ENCODE measurements around the gene ERICH4. TPM values are rescaled to one million over a fixed set of nuclear protein-coding genes. Genes with fewer than 3 reads are reported as not detected.

Gene ERICH4
- total and polyA plus RNA-seq, 9 of the 15 experiments (the other 6 are each of a cell fraction or from before 2014, with no cell fraction given), result not detected

DNA sequence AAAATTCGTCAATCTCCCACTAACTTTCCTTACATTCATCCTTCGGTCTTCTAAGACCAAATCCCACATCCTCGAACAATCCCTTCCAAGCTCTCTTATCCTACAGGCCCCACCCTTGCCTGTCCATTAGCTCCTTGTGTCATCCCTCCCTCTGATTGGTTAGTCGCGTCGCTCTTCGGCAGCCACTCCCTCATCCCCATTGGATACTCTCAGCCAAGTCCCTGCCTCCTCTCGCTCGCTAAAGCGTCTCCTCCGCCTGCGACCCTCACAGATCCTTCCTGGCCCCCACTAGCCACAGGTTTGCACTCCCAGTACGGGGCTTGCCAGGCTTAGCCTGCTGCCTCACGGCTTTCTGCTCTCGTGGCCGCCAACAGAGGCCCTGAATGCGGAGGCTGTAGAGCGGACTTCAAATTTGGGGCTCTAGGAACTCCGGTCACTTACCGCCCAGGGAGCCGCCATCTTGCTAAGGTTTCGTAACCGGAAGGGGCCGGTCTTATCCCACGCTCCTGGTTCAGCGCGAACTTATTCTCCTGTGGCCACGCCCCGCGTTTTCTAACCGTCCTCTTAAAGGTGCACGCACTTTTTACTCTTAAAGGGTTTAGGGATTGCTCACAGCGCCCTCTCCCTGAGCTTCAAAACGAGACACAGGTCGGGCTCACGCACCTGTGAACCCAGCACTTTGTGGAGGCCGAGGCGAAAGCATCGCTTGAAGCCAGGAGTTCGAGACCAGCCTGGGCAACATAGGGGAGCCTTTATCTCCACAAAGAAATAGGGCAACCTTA lies 3.3 kb upstream of the ERICH4 start, which contains the start of gene DMAC2 (continued):
- TF ChIP-seq SAP30 (IDR thresholded peaks at IDR 0.05; ENCODE audit: borderline replicate concordance, insufficient read depth, low read depth, low read length, poor library complexity, severe bottlenecking) (peak; percentile 76), XRCC5 (IDR thresholded peaks at IDR 0.05; ENCODE audit: low read depth, low read length) (peak; percentile 23; the same call in 1 of the 2 replicates), ZNF766 (CRISPR knock-in tag; conservative IDR thresholded peaks at IDR 0.05) (no peak), ZNF445 (CRISPR knock-in tag; IDR thresholded peaks at IDR 0.05; ENCODE audit: low read depth) (no peak), ZKSCAN3 (CRISPR knock-in tag; IDR thresholded peaks at IDR 0.05) (no peak), ZNF24 (IDR thresholded peaks at IDR 0.05) (no peak), MITF (IDR thresholded peaks at IDR 0.05) (no peak), POLR2AphosphoS5 (IDR thresholded peaks at IDR 0.05; ENCODE audit: control insufficient read depth, insufficient read depth, low read depth, low read length) (peak; percentile 87), PHF8 (IDR thresholded peaks at IDR 0.05; ENCODE audit: borderline replicate concordance, low read length) (peak; percentile 95; the same call in 1 of the 2 replicates), NFE2 (IDR thresholded peaks at IDR 0.05; ENCODE audit: low read depth) (no peak), SP1 (CRISPR knock-in tag; IDR thresholded peaks at IDR 0.05) (peak; percentile 94), SMARCB1 (IDR thresholded peaks at IDR 0.05; ENCODE audit: insufficient read length, low read depth) (no peak), RBM15 (IDR thresholded peaks at IDR 0.05; ENCODE audit: insufficient read depth, low read length) (no peak), OTX1 (CRISPR knock-in tag; IDR thresholded peaks at IDR 0.05) (no peak), ESRRB (CRISPR knock-in tag; IDR thresholded peaks at IDR 0.05; ENCODE audit: borderline replicate concordance) (no peak), BDP1 (IDR thresholded peaks at IDR 0.05; ENCODE audit: insufficient read depth, insufficient read length) (no peak), ZNF41 (CRISPR knock-in tag; conservative IDR thresholded peaks at IDR 0.05) (no peak)
- TF ChIP-seq, protein P1, sequence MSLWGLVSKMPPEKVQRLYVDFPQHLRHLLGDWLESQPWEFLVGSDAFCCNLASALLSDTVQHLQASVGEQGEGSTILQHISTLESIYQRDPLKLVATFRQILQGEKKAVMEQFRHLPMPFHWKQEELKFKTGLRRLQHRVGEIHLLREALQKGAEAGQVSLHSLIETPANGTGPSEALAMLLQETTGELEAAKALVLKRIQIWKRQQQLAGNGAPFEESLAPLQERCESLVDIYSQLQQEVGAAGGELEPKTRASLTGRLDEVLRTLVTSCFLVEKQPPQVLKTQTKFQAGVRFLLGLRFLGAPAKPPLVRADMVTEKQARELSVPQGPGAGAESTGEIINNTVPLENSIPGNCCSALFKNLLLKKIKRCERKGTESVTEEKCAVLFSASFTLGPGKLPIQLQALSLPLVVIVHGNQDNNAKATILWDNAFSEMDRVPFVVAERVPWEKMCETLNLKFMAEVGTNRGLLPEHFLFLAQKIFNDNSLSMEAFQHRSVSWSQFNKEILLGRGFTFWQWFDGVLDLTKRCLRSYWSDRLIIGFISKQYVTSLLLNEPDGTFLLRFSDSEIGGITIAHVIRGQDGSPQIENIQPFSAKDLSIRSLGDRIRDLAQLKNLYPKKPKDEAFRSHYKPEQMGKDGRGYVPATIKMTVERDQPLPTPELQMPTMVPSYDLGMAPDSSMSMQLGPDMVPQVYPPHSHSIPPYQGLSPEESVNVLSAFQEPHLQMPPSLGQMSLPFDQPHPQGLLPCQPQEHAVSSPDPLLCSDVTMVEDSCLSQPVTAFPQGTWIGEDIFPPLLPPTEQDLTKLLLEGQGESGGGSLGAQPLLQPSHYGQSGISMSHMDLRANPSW (CRISPR knock-in tag; IDR thresholded peaks at IDR 0.05), result peak; percentile 87; the same call in 1 of the 2 replicates
- TF ChIP-seq, protein P2, sequence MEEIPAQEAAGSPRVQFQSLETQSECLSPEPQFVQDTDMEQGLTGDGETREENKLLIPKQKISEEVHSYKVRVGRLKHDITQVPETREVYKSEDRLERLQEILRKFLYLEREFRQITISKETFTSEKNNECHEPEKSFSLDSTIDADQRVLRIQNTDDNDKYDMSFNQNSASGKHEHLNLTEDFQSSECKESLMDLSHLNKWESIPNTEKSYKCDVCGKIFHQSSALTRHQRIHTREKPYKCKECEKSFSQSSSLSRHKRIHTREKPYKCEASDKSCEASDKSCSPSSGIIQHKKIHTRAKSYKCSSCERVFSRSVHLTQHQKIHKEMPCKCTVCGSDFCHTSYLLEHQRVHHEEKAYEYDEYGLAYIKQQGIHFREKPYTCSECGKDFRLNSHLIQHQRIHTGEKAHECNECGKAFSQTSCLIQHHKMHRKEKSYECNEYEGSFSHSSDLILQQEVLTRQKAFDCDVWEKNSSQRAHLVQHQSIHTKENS (CRISPR knock-in tag; IDR thresholded peaks at IDR 0.05), result no peak
